Right atrium auricular region (tissue), 2 donors: ENCODE results near the gene ZNF423. TPM values are rescaled to one million over a fixed set of nuclear protein-coding genes. Genes with fewer than 3 reads are reported as not detected.
A peak's percentile ranks its signal among the peaks of the same experiment; 100 is the strongest.
"Not testable (repeated sequence)": the region's sequence is repeated elsewhere in the genome, so short reads cannot be mapped to it uniquely, and the experiment has no call there.

Source experiments
- DNase-seq: peaks from one replicate; pipeline ENCODE4 v3.0.0-alpha.2; 2019; ENCODE audit warnings: low spot score
- H3K27ac ChIP-seq, 2 donors: fragments of 200-600 bp; sonication (generic); 1 replicate in 1 of 2; 2 replicates in 1 of 2; pipeline ENCODE4 v1.5.1; 2016 to 2019
- H3K27me3 ChIP-seq, 2 donors: fragments of 200-600 bp; sonication (generic); one replicate each; pipeline versions ENCODE4 v1.5.1 to v1.6.0; 2017 to 2019
- H3K36me3 ChIP-seq: fragments of 200-600 bp; sonication (generic); one replicate; pipeline ENCODE4 v1.5.1; 2016
- H3K4me1 ChIP-seq, 2 donors: fragments of 200-600 bp; sonication (generic); one replicate each; pipeline versions ENCODE4 v1.5.1 to v1.6.0; 2017 to 2019
- H3K4me3 ChIP-seq, 2 donors: fragments of 200-600 bp; sonication (generic); 1 replicate in 1 of 2; 2 replicates in 1 of 2; pipeline ENCODE4 v1.5.1; 2017 to 2019; ENCODE audit warnings: mild to moderate bottlenecking in 1 of 2, moderate library complexity in 1 of 2
- H3K9me3 ChIP-seq, 2 donors: fragments of 200-600 bp; sonication (generic); one replicate each; pipeline ENCODE4 v1.5.1; 2019
- total RNA-seq, 2 donors: library from RNA; depleted of rRNA; stranded (reverse); fragments of >200 nt; gene quantifications; one replicate each; pipeline ENCODE4 v1.1.0, GENCODE V29; 2016
- TF ChIP-seq, protein P1 (sequence below), 2 donors: fragments of 200-600 bp; sonication (generic); IDR thresholded peaks; one replicate each; pipeline ENCODE4 v1.5.1; 2019; ENCODE audit warnings: antibody characterized with exemption in 2 of 2

Gene ZNF423
- total RNA-seq, 2 donors from 2014 or later, result 8.5 to 10.7 TPM

DNA sequence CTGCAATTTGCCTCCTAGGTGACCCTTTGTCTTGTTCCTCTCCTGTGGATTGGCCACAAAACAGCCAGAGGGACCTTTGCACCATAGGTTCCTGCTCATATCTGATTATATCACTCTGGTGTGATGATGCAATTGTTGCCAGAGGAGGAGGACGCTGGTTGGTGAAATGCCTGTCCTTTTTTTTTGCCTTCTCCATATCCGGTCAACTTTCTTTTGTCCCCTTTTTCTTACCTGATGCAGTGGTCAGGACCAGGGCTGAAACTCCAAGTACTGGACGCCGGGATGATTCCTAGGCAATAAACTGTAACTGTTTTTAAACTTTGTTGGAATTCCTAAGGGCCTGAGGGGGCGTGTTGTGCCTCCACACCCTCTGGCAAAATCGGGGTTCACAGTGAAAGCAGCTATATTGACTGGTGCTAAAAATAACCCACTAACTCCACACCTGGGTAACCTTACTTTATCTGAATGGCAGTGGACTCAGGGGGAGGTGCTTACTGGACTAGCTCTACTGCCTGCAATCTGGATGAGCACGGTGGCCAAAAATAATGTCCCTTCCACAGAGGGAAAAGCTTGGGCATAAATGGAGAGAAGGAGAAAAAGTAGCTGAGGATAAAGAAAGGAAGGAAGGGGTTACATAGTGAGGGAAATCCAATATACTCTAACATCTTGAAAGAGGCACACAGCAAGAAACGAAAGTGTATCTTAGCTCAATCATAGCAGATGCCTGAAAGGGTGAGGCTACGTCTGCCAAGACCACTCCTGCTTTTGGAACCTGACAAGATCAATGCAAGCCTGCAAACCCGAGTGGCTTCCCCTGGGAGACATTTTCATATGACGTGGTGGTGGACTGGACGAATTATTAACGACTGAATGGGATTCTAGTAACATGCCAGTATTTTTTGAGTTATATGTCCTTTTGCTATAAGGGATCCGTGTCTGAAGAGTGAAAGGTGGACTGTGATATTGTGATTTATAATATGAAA is 28.4 kb upstream of the ZNF423 start:
- Histone ChIP-seq H3K27ac (no peak overlapping the region), H3K27me3 (no peaks in the 10 kb centered on the region), H3K9me3 (no peaks in the 10 kb centered on the region), H3K4me3 (no peak overlapping the region), H3K36me3 (no peaks in the 10 kb centered on the region), H3K4me1 (no peaks in the 10 kb centered on the region)
- TF ChIP-seq, protein P1, sequence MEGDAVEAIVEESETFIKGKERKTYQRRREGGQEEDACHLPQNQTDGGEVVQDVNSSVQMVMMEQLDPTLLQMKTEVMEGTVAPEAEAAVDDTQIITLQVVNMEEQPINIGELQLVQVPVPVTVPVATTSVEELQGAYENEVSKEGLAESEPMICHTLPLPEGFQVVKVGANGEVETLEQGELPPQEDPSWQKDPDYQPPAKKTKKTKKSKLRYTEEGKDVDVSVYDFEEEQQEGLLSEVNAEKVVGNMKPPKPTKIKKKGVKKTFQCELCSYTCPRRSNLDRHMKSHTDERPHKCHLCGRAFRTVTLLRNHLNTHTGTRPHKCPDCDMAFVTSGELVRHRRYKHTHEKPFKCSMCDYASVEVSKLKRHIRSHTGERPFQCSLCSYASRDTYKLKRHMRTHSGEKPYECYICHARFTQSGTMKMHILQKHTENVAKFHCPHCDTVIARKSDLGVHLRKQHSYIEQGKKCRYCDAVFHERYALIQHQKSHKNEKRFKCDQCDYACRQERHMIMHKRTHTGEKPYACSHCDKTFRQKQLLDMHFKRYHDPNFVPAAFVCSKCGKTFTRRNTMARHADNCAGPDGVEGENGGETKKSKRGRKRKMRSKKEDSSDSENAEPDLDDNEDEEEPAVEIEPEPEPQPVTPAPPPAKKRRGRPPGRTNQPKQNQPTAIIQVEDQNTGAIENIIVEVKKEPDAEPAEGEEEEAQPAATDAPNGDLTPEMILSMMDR (IDR thresholded peaks at IDR 0.05), result no peak
- DNase-seq, result no peak

DNA sequence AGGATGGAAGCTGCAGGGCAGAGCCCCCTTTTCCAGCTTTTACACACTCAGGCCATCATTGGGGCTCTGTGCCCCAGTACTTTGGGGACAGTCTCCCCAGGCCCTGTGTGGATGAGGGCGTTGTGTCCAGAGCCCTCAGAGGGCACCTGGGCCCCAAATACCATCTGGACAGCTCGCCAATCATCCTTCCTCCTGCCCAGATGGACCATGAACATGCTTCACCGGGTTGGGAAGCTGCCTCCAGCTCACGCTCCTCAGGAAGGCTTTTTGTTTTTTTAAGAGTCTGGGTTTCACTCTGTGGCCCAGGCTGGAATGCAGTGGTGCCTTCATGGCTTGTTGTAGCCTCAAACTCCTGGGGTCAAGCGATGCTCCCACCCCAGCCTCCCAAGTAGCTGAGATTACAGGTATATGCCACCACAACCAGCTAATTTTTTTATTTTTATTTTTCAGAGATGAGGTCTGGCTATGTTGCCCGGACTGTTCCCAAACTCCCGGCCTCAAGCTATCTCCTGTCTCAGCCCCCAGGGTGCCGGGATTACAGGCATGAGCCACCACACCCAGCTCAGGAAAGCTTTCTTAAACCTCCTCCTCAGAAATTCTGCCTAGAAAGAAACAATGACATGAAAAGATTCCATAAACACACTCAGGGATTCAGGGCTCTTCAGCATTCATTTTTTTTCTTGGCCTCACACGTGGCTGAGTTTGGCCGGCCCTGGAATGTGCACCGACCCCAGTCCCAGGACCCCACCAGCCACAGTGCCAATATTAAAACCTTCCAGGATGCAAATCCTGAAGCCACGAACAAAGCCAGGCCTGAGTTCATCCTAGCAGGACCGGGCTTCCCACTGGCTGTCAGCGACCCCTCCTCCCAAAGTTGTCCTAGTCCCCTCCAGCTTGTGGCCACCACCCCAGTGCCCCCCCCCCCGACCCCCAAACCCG is 27.4 kb upstream of the ZNF423 start:
- H3K36me3 ChIP-seq, result no peaks in the 10 kb centered on the region
- H3K27ac ChIP-seq, result no peak overlapping the region
- no peaks in the 10 kb centered on the region for H3K9me3 ChIP-seq
- no peak overlapping the region for H3K4me3 ChIP-seq
- H3K4me1 ChIP-seq, result no peaks in the 10 kb centered on the region
- TF ChIP-seq, protein P1 (IDR thresholded peaks at IDR 0.05), result no peak
- H3K27me3 ChIP-seq, result no peaks in the 10 kb centered on the region
- DNase-seq, result no peak

DNA sequence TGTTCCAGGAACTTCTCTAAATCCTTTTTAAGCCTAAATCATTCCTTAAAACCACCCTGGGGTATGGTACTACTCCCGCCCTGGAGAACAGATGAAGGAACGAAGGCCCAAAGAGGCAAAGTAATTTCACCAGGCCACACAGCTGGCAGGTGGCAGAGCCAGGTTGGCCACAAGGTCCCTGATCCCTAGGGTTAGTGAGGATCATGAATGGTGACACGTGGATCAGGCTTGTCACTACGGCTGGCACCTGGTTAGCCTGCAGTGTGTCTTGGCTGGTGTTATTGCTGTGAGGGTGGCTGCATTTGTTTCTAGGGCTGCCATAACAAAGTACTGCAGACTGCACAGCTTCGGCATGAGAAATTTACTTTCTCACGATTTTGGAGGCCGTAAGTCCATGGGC is 26.0 kb upstream of the ZNF423 start:
- Histone ChIP-seq H3K27ac (no peak overlapping the region), H3K9me3 (no peaks in the 10 kb centered on the region), H3K27me3 (no peaks in the 10 kb centered on the region), H3K4me1 (peaks cover 0 to 2% of the 10 kb centered on the region in 2 donors), H3K36me3 (no peaks in the 10 kb centered on the region), H3K4me3 (no peak overlapping the region)
- TF ChIP-seq, protein P1 (IDR thresholded peaks at IDR 0.05), result no peak
- DNase-seq, result no peak

DNA sequence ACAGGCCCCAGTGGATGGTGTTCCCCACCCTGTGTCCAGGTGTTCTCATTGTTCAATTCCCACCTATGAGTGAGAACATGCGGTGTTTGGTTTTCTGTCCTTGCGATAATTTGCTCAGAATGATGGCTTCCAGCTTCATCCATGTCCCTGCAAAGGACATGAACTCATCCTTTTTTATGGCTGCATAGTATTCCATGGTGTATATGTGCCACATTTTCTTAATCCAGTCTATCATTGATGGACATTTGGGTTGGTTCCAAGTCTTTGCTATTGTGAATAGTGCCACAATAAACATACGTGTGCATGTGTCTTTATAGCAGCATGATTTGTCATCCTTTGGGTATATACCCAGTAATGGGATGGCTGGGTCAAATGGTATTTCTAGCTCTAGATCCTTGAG is 22.6 kb upstream of the ZNF423 start:
- not testable (repeated sequence) for DNase-seq

DNA sequence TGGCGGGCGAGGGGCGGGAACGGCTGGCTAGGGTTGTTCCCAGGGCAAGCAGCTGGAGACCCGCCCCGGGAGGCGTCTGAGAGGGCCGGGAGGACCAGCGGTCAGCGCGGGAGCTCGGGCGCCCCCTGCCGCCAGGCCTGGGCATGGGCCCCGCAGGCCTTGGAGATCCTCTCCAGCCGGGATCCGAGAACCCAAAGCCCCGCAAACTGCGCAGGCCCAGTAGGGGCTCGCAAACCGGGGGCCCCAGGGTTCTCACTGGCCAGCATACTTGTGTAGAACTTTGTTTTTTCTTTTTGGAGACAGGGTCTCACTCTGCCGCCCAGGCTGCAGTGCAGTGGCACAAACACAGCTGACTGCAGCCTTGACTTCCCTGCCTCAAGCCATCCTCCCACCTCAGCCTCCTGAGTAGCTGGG is 20.8 kb upstream of the ZNF423 start:
- peak; percentile 72 for DNase-seq

More for the DNA sequence above, 22.6 kb upstream of the ZNF423 start:
- not testable (repeated sequence) for H3K27me3 ChIP-seq, H3K27ac ChIP-seq, H3K36me3 ChIP-seq, H3K4me3 ChIP-seq, H3K9me3 ChIP-seq
- peaks cover 0 to 12% of the 10 kb centered on the region in 2 donors for H3K4me1 ChIP-seq

More for the DNA sequence above, 20.8 kb upstream of the ZNF423 start:
- Histone ChIP-seq H3K9me3 (no peaks in the 10 kb centered on the region), H3K36me3 (no peaks in the 10 kb centered on the region), H3K4me3 (peak overlapping the region; percentile 13 to 53), H3K27me3 (no peaks in the 10 kb centered on the region), H3K27ac (no peak overlapping the region), H3K4me1 (peaks cover 0 to 12% of the 10 kb centered on the region in 2 donors)
- TF ChIP-seq, protein P1 (IDR thresholded peaks at IDR 0.05), result peak; percentile 93 to 96
